IPS-18c (cell line): ENCODE results near the gene NAP1L4.
"Not testable (repeated sequence)": the region's sequence is repeated elsewhere in the genome, so short reads cannot be mapped to it uniquely, and the experiment has no call there.

Experiments used
- H3K4me3 ChIP-seq: 2 replicates; pipeline ENCODE4 v1.7.0; 2013; ENCODE audit warnings: low read depth, mild to moderate bottlenecking, low read length, moderate library complexity; ENCODE audit not compliant: insufficient read depth
- H3K9me3 ChIP-seq: one replicate; pipeline ENCODE4 v1.6.1; 2013; ENCODE audit warnings: mild to moderate bottlenecking, low read length, moderate library complexity; ENCODE audit not compliant: control insufficient read depth, insufficient read depth

The NAP1L4 gene

GRCh38 chr11:2949920-2950319, 42.2 kb downstream of the NAP1L4 start:
- H3K4me3 ChIP-seq: no peak overlapping the region
- H3K9me3 ChIP-seq: no peaks in the 10 kb centered on the region

- no peaks in the 10 kb centered on the region for H3K9me3 ChIP-seq
- no peak overlapping the region for H3K4me3 ChIP-seq
These were observed 44.4 kb downstream of the NAP1L4 start for GRCh38 chr11:2947744-2948143.

GRCh38 chr11:2945757-2946287, 46.3 kb downstream of the NAP1L4 start:
- no peak overlapping the region; the same call in 1 of the 2 replicates for H3K4me3 ChIP-seq
- no peaks in the 10 kb centered on the region for H3K9me3 ChIP-seq

GRCh38 chr11:2945031-2945756, 46.9 kb downstream of the NAP1L4 start:
- Histone ChIP-seq H3K9me3 (peaks cover 2% of the 10 kb centered on the region), H3K4me3 (no peak overlapping the region)

- no peak overlapping the region for H3K4me3 ChIP-seq
- peaks cover 8% of the 10 kb centered on the region for H3K9me3 ChIP-seq
These were observed 47.6 kb downstream of the NAP1L4 start for GRCh38 chr11:2944530-2944929.

- H3K9me3 ChIP-seq: peaks cover 10% of the 10 kb centered on the region
- no peak overlapping the region for H3K4me3 ChIP-seq
These were observed 48.4 kb downstream of the NAP1L4 start for GRCh38 chr11:2943711-2944118.

GRCh38 chr11:2942872-2943710, 49.0 kb downstream of the NAP1L4 start:
- no peak overlapping the region for H3K4me3 ChIP-seq

GRCh38 chr11:2942447-2942846, 49.7 kb downstream of the NAP1L4 start:
- H3K4me3 ChIP-seq: no peak overlapping the region
- peaks cover 10% of the 10 kb centered on the region for H3K9me3 ChIP-seq

More at GRCh38 chr11:2942872-2943710, 49.0 kb downstream of the NAP1L4 start:
- peaks cover 10% of the 10 kb centered on the region for H3K9me3 ChIP-seq

- H3K4me3 ChIP-seq: no peak overlapping the region
These were observed 51.0 kb downstream of the NAP1L4 start for GRCh38 chr11:2940921-2941821.

GRCh38 chr11:2940147-2940920, 51.8 kb downstream of the NAP1L4 start:
- H3K4me3 ChIP-seq: no peak overlapping the region; the same call in 1 of the 2 replicates

More at GRCh38 chr11:2940921-2941821, 51.0 kb downstream of the NAP1L4 start:
- H3K9me3 ChIP-seq: peaks cover 10% of the 10 kb centered on the region

GRCh38 chr11:2938458-2939418, 53.4 kb downstream of the NAP1L4 start:
- H3K9me3 ChIP-seq, H3K4me3 ChIP-seq: not testable (repeated sequence)

More at GRCh38 chr11:2940147-2940920, 51.8 kb downstream of the NAP1L4 start:
- peaks cover 10% of the 10 kb centered on the region for H3K9me3 ChIP-seq

GRCh38 chr11:2937641-2938457, 54.3 kb downstream of the NAP1L4 start:
- not testable (repeated sequence) for H3K4me3 ChIP-seq, H3K9me3 ChIP-seq

- Histone ChIP-seq H3K4me3 (no peak overlapping the region), H3K9me3 (peaks cover 4% of the 10 kb centered on the region)
These were observed 57.4 kb downstream of the NAP1L4 start for GRCh38 chr11:2934611-2935239.

GRCh38 chr11:2934021-2934550, 58.0 kb downstream of the NAP1L4 start:
- no peaks in the 10 kb centered on the region for H3K9me3 ChIP-seq
- H3K4me3 ChIP-seq: no peak overlapping the region
